ENCODE results near the gene PRSS1.
"Not testable (repeated sequence)": the region's sequence is repeated elsewhere in the genome, so short reads cannot be mapped to it uniquely, and the experiment has no call there.

The PRSS1 gene

GRCh38 chr7:142754681-142755575 is 5.7 kb downstream of the PRSS1 start:
- in situ Hi-C loops (cut with HindIII; ENCODE audit: low sequenced_read_pairs), result no loop called here
- peak; percentile 17 for DNase-seq (ENCODE audit: low read depth, low spot score)
- no peak overlapping the region for H3K4me3 ChIP-seq (ENCODE audit: low read depth, low read length)
- TF ChIP-seq, protein P1, sequence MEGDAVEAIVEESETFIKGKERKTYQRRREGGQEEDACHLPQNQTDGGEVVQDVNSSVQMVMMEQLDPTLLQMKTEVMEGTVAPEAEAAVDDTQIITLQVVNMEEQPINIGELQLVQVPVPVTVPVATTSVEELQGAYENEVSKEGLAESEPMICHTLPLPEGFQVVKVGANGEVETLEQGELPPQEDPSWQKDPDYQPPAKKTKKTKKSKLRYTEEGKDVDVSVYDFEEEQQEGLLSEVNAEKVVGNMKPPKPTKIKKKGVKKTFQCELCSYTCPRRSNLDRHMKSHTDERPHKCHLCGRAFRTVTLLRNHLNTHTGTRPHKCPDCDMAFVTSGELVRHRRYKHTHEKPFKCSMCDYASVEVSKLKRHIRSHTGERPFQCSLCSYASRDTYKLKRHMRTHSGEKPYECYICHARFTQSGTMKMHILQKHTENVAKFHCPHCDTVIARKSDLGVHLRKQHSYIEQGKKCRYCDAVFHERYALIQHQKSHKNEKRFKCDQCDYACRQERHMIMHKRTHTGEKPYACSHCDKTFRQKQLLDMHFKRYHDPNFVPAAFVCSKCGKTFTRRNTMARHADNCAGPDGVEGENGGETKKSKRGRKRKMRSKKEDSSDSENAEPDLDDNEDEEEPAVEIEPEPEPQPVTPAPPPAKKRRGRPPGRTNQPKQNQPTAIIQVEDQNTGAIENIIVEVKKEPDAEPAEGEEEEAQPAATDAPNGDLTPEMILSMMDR (IDR thresholded peaks at IDR 0.05; ENCODE audit: low read depth, low read length), result no peak

- DNase-seq (ENCODE audit: low read depth, low spot score); in situ Hi-C loops (cut with HindIII; ENCODE audit: low sequenced_read_pairs); H3K4me3 ChIP-seq (ENCODE audit: low read depth, low read length): not testable (repeated sequence)
Observed at GRCh38 chr7:142758312-142758711, 9.0 kb downstream of the PRSS1 start.

DNA sequence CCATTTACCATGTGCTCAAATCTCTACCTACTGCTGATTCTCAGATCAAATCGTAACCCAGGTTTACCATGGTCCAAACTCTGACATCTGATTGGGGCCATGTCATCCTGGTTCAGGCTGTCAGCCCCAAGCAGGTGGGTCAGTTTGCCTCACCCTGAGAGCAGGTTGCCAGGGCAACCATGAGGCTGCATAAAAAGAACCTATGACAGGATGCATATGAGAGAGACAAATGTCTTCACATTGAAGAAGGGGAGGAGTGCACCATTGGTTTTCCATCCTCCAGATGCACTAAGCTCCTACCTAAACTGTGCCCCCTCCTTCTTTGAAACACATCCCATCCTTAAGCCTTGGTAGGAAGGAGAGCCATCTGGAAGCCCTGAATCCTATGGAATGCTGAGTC is 10.2 kb downstream of the PRSS1 start:
- TF ChIP-seq, protein P1 (IDR thresholded peaks at IDR 0.05; ENCODE audit: low read depth, low read length), result no peak
- no peak for DNase-seq (ENCODE audit: low read depth, low spot score)
- in situ Hi-C loops (cut with HindIII; ENCODE audit: low sequenced_read_pairs), result no loop called here
- H3K4me3 ChIP-seq (ENCODE audit: low read depth, low read length), result no peak overlapping the region

DNA sequence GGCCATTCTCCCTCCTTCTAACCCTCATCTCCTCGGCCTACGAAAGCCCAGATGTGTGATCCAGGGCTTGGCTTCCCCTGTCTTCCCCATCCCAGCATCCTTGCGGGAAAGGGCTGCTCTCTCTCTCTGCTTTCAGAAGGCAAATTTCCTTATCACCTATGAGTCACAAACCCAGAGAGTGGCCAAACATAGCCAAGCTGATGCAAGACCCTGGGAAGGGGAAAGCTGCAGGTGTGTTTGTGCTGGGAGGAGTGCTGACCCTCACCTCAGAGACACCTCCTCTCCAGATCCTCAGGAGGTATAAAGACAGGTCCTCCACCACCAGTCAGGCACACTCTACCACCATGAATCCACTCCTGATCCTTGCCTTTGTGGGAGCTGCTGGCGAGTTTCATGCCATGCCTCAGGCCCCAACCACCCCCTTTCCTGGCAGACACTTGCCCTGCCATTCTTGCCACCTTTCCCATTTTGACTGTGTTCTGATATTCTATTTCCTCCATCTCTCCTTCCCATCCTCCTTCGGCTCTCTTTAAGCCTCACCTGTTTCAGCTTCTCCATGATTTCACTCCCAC is 10.9 kb downstream of the PRSS1 start:
- DNase-seq (ENCODE audit: low read depth, low spot score), result no peak
- TF ChIP-seq, protein P1 (IDR thresholded peaks at IDR 0.05; ENCODE audit: low read depth, low read length), result no peak
- in situ Hi-C loops (cut with HindIII; ENCODE audit: low sequenced_read_pairs), result no loop called here
- H3K4me3 ChIP-seq (ENCODE audit: low read depth, low read length), result no peak overlapping the region

DNA sequence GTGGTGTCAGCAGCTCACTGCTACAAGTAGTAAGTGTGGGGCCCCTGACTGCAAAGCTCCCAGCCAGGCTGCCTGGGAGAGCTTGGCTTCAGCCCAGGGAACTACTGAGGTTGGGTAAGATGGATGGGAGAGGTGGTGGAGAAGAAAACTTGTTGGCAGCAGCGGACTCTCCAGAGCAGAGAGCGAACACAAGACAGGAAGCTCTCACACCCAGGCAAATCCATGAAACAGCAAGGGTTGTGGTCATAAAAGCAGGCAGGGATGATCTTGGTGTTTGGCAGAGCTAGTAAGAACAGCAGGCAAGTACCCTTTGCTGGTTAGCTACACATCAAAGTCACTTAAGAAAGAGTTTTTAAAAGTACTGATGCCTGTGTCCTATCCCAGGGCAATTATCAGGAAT is 12.3 kb downstream of the PRSS1 start:
- peak; percentile 46 for DNase-seq (ENCODE audit: low read depth, low spot score)
- in situ Hi-C loops (cut with HindIII; ENCODE audit: low sequenced_read_pairs); H3K4me3 ChIP-seq (ENCODE audit: low read depth, low read length): not testable (repeated sequence)

- no peak for DNase-seq (ENCODE audit: low read depth, low spot score)
- TF ChIP-seq, protein P1 (IDR thresholded peaks at IDR 0.05; ENCODE audit: low read depth, low read length), result no peak
- in situ Hi-C loops (cut with HindIII; ENCODE audit: low sequenced_read_pairs), result no loop called here
- no peak overlapping the region for H3K4me3 ChIP-seq (ENCODE audit: low read depth, low read length)
Observed at GRCh38 chr7:142762104-142762503, 12.8 kb downstream of the PRSS1 start.

DNA sequence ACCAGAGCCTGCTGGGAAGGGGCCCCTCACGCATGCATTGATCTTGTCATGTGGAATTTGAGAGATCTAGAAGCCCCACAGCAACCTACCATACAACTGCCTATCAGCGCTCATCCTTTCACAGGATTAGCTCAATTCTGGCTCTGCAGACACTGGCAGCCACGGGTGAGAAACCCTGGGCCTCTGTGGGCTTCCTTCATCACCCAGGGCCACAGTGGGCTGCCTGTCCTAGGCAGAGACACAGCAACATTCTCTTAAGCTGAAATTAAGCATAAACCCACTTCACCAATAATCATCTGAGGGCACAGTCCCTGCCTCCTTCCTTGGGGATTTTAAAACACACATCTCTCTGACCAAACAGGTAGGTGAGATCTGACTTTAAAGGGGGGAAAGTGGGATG is 18.2 kb downstream of the PRSS1 start:
- TF ChIP-seq, protein P1 (IDR thresholded peaks at IDR 0.05; ENCODE audit: low read depth, low read length), result no peak
- H3K4me3 ChIP-seq (ENCODE audit: low read depth, low read length), result no peak overlapping the region
- in situ Hi-C loops (cut with HindIII; ENCODE audit: low sequenced_read_pairs), result no loop called here
- DNase-seq (ENCODE audit: low read depth, low spot score), result no peak

Measured in astrocyte of the spinal cord (primary cell).